Measurements from ENCODE around the gene GCAT.

DNA sequence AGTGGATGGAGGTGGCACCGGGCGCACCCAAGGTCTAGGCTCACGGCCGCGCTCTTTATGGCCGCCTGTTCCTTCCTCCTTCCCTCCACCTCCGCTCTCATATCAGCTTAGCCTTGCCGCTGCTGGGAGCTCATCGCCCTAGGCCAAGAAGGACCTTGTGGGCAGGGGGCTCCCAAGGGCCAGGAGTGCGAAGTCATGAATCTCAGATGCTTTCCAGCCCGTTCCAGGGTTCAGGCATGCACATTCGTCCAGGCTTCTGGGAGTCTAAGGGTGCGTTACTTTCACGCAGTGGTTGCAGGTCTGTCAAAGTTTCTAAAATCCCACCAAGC is 11.3 kb downstream of the GCAT start:
- TF ChIP-seq, protein P1, sequence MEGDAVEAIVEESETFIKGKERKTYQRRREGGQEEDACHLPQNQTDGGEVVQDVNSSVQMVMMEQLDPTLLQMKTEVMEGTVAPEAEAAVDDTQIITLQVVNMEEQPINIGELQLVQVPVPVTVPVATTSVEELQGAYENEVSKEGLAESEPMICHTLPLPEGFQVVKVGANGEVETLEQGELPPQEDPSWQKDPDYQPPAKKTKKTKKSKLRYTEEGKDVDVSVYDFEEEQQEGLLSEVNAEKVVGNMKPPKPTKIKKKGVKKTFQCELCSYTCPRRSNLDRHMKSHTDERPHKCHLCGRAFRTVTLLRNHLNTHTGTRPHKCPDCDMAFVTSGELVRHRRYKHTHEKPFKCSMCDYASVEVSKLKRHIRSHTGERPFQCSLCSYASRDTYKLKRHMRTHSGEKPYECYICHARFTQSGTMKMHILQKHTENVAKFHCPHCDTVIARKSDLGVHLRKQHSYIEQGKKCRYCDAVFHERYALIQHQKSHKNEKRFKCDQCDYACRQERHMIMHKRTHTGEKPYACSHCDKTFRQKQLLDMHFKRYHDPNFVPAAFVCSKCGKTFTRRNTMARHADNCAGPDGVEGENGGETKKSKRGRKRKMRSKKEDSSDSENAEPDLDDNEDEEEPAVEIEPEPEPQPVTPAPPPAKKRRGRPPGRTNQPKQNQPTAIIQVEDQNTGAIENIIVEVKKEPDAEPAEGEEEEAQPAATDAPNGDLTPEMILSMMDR (IDR thresholded peaks at IDR 0.05), result no peak
- no peak for TF ChIP-seq POLR2A (IDR thresholded peaks at IDR 0.05)
